Dedifferentiated amniotic fluid mesenchymal stem cell (primary cell): Measurements from ENCODE around the gene LILRB5.
"Not testable (repeated sequence)": the region's sequence is repeated elsewhere in the genome, so short reads cannot be mapped to it uniquely, and the experiment has no call there.

ENCODE experiments used
- DNase-seq: peaks from one replicate; pipeline ENCODE4 v3.0.0-alpha.2; 2016; ENCODE audit errors: extremely low spot score

LILRB5 gene

GRCh38 chr19:54242234-54242633 is 14.8 kb downstream of the LILRB5 start:
- not testable (repeated sequence) for DNase-seq

- not testable (repeated sequence) for DNase-seq
Measured at GRCh38 chr19:54240372-54241336, 16.4 kb downstream of the LILRB5 start.

GRCh38 chr19:54239491-54240371 is 17.3 kb downstream of the LILRB5 start:
- not testable (repeated sequence) for DNase-seq

GRCh38 chr19:54233941-54234340 is 23.1 kb downstream of the LILRB5 start:
- DNase-seq, result peak; percentile 13

GRCh38 chr19:54231077-54231931 is 25.8 kb downstream of the LILRB5 start:
- peak; percentile 73 for DNase-seq

- DNase-seq, result peak; percentile 11
Measured at GRCh38 chr19:54230031-54230430, 27.0 kb downstream of the LILRB5 start.

- DNase-seq, result peak; percentile 14
Measured at GRCh38 chr19:54229146-54229545, 27.9 kb downstream of the LILRB5 start.

GRCh38 chr19:54224619-54225018 is 32.5 kb downstream of the LILRB5 start:
- DNase-seq, result peak; percentile 4

- peak; percentile 9 for DNase-seq
Measured at GRCh38 chr19:54223937-54224281, 33.2 kb downstream of the LILRB5 start.

- DNase-seq, result peak; percentile 11
Measured at GRCh38 chr19:54223277-54223936, 33.7 kb downstream of the LILRB5 start.

- DNase-seq, result peak; percentile 1
Measured at GRCh38 chr19:54222474-54223276, 34.4 kb downstream of the LILRB5 start, which contains the start of gene LILRB3. Gene LILRB3, minus strand, starts transcription at chr19:54223007. Its CDS starts 31 bp downstream, at chr19:54222976.

GRCh38 chr19:54221947-54222346 is 35.1 kb downstream of the LILRB5 start:
- DNase-seq, result peak; percentile 7

GRCh38 chr19:54219702-54220101 is 37.4 kb downstream of the LILRB5 start:
- DNase-seq, result not testable (repeated sequence)

GRCh38 chr19:54218960-54219661 is 38.0 kb downstream of the LILRB5 start:
- DNase-seq, result peak; percentile 9

- DNase-seq, result peak; percentile 1
Measured at GRCh38 chr19:54218259-54218658, 38.8 kb downstream of the LILRB5 start.

GRCh38 chr19:54217517-54218247 is 39.4 kb downstream of the LILRB5 start:
- DNase-seq, result not testable (repeated sequence)

- peak; percentile 6 for DNase-seq
Measured at GRCh38 chr19:54216869-54217268, 40.2 kb downstream of the LILRB5 start.

- not testable (repeated sequence) for DNase-seq
Measured at GRCh38 chr19:54214734-54215133, 42.3 kb downstream of the LILRB5 start.

- DNase-seq, result not testable (repeated sequence)
Measured at GRCh38 chr19:54214217-54214616, 42.9 kb downstream of the LILRB5 start.
